GM23248 (cell line): ENCODE results near the gene TNFRSF13B.
"Not testable (repeated sequence)": the region's sequence is repeated elsewhere in the genome, so short reads cannot be mapped to it uniquely, and the experiment has no call there.

Experiments used
- EZH2 ChIP-seq: fragments of 200-600 bp; sonication (generic); IDR thresholded peaks from 2 replicates; pipeline ENCODE4 v1.6.1; 2018; ENCODE audit warnings: antibody characterized with exemption, mild to moderate bottlenecking; ENCODE audit not compliant: insufficient read depth, poor library complexity, severe bottlenecking
- EZH2phosphoT487 ChIP-seq: fragments of 200-600 bp; sonication (generic); IDR thresholded peaks from 2 replicates; pipeline ENCODE4 v1.6.1; 2018; ENCODE audit warnings: antibody characterized with exemption, moderate library complexity, mild to moderate bottlenecking, low read depth; ENCODE audit not compliant: insufficient read depth

DNA sequence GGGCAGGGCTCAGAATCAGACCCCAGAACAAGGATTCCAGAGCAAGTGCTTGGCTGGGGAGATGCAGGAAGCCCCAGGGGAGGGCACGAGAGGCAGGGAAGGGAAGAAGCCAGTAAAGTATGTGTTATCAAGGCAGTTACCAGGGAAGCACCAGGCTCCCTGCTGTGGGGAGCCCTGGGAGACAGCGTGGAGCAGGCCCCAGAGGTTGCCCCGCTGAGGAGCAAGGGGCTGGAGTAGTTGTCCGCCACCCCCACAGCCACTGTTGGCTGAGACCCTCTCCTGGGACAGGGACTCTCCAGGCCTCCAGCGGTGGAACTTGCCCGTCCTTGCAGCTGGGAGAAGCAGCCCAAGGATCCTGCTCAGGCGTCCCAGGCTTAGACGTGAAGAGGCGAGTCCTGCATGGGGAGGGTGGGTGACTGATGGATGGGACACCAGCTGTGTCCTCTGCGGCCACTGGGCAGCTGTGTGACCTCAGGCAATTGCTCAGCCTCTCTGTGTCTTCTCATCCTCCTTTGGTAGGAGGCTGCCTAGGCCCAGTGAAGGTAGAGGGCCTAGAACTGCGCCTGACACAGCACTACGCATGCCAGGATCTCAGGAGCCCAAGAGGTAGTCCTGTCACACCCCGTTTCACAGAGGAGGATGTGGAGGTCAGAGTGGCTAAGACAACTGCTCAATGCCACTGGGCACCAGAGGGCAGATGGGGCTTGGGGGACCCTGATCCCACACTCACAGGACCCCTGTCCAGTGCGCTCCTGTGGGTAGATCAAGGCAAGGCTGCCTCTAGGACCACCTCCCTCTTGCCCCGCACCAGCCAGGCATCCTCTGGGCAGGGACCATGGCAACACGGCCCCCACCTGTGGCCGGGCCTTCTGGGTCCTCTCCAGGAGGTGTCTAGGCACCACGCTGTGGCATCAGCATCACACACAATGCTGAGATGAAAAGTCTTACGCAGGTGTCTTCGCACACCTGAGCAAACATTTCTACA lies 31.1 kb upstream of the TNFRSF13B start:
- TF ChIP-seq EZH2, EZH2phosphoT487: not testable (repeated sequence)
